SK-N-MC (cell line): ENCODE results near the gene SBK1.

Source experiments
- EZH2 ChIP-seq: fragments of 200-600 bp; sonication (generic); IDR thresholded peaks from one replicate; pipeline ENCODE4 v1.6.1; 2017; ENCODE audit warnings: antibody characterized with exemption
- FOXP2 ChIP-seq: optimal IDR thresholded peaks from 2 replicates; pipeline ENCODE3; 2011; ENCODE audit warnings: mild to moderate bottlenecking, moderate library complexity; ENCODE audit not compliant: insufficient read depth; ENCODE audit errors: extremely low read length, control extremely low read depth
- POLR2AphosphoS5 ChIP-seq: IDR thresholded peaks from 2 replicates; pipeline ENCODE4 v1.6.1; 2012; ENCODE audit warnings: mild to moderate bottlenecking, low read depth, low read length, borderline replicate concordance

- TF ChIP-seq EZH2 = no peak
- no peak for TF ChIP-seq POLR2AphosphoS5
- TF ChIP-seq FOXP2 = no peak
Measured at GRCh38 chr16:28255838-28256237, 36.5 kb upstream of the SBK1 start.
